Loucy (cell line): ENCODE measurements around the gene MPHOSPH8.

ENCODE experiments used
- CTCF ChIP-seq: fragments of 200-600 bp; sonication (generic); conservative IDR thresholded peaks from 2 replicates; pipeline ENCODE4 v1.5.1; 2014; ENCODE audit warnings: mild to moderate bottlenecking, antibody characterized with exemption, low read length
- EZH2phosphoT487 ChIP-seq: fragments of 200-600 bp; IDR thresholded peaks from 2 replicates; pipeline ENCODE4 v1.6.1; 2018; ENCODE audit warnings: antibody characterized with exemption, mild to moderate bottlenecking, moderate library complexity, borderline replicate concordance

DNA sequence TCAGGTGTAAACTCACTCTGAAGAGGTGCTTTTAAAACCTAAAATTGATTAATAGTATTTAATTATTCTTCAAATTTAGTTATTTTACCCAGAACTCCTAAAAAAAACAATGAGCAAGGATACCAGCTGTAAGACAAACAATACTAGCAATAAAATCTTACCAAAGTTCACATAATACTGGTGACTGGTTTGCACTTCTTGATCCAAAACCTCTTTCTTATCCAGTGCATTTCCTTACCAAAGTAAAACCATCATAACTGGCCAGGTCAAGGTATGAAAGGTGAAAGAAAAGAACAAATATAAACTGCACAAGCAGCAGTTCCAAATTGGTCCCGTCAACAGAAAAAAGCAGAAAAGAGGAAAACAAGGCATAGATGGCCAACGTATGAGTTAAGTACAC is 86.6 kb downstream of the MPHOSPH8 start:
- TF ChIP-seq CTCF, result no peak
- no peak for TF ChIP-seq EZH2phosphoT487
